Measurements from ENCODE around the gene STBD1.

The STBD1 gene

GRCh38 chr4:76313547-76313946, 7.0 kb downstream of the STBD1 start:
- Histone ChIP-seq H3K4me1 (ENCODE audit: control insufficient read depth in 5 of 5, insufficient read depth in 5 of 5, low read length in 5 of 5) (peaks cover 2 to 35% (median 16%) of the 10 kb centered on the region in 5 donors), H3K9me3 (ENCODE audit: control insufficient read depth in 5 of 5, low read length in 5 of 5) (peaks cover 0 to 4% (median 2%) of the 10 kb centered on the region in 5 donors), H3K27me3 (ENCODE audit: control insufficient read depth in 5 of 5, insufficient read depth in 4 of 5, low read length in 5 of 5) (no peaks in the 10 kb centered on the region), H3K4me3 (ENCODE audit: low read depth in 1 of 5, low read length in 5 of 5) (no peak overlapping the region), H3K9ac (ENCODE audit: low read length in 5 of 5) (no peak overlapping the region), H3K27ac (ENCODE audit: low read depth, low read length) (no peak overlapping the region), H3K36me3 (ENCODE audit: control insufficient read depth in 5 of 5, insufficient read depth in 5 of 5, low read length in 5 of 5) (peaks cover 4 to 16% (median 10%) of the 10 kb centered on the region in 5 donors)

GRCh38 chr4:76315267-76315918, 8.9 kb downstream of the STBD1 start:
- Histone ChIP-seq H3K27me3 (ENCODE audit: control insufficient read depth in 5 of 5, insufficient read depth in 4 of 5, low read length in 5 of 5) (no peaks in the 10 kb centered on the region), H3K9ac (ENCODE audit: low read length in 5 of 5) (no peak overlapping the region), H3K27ac (ENCODE audit: low read depth, low read length) (no peak overlapping the region), H3K36me3 (ENCODE audit: control insufficient read depth in 5 of 5, insufficient read depth in 5 of 5, low read length in 5 of 5) (peaks cover 0 to 5% (median 4%) of the 10 kb centered on the region in 5 donors), H3K4me3 (ENCODE audit: low read depth in 1 of 5, low read length in 5 of 5) (no peak overlapping the region), H3K9me3 (ENCODE audit: control insufficient read depth in 5 of 5, low read length in 5 of 5) (peaks cover 0 to 5% (median 4%) of the 10 kb centered on the region in 5 donors), H3K4me1 (ENCODE audit: control insufficient read depth in 5 of 5, insufficient read depth in 5 of 5, low read length in 5 of 5) (peaks cover 0 to 18% (median 4%) of the 10 kb centered on the region in 5 donors)

GRCh38 chr4:76316131-76316530, 9.6 kb downstream of the STBD1 start:
- no peak overlapping the region for H3K9ac ChIP-seq (ENCODE audit: low read length in 5 of 5)
- H3K4me3 ChIP-seq (ENCODE audit: low read depth in 1 of 5, low read length in 5 of 5): no peak overlapping the region
- peaks cover 0 to 8% (median 4%) of the 10 kb centered on the region in 5 donors for H3K9me3 ChIP-seq (ENCODE audit: control insufficient read depth in 5 of 5, low read length in 5 of 5)
- no peaks in the 10 kb centered on the region for H3K27me3 ChIP-seq (ENCODE audit: control insufficient read depth in 5 of 5, insufficient read depth in 4 of 5, low read length in 5 of 5)
- H3K27ac ChIP-seq (ENCODE audit: low read depth, low read length): no peak overlapping the region
- H3K4me1 ChIP-seq (ENCODE audit: control insufficient read depth in 5 of 5, insufficient read depth in 5 of 5, low read length in 5 of 5): peaks cover 0 to 13% (median 0%) of the 10 kb centered on the region in 5 donors
- H3K36me3 ChIP-seq (ENCODE audit: control insufficient read depth in 5 of 5, insufficient read depth in 5 of 5, low read length in 5 of 5): peaks cover 0 to under 1% (median 0%) of the 10 kb centered on the region in 5 donors

- Histone ChIP-seq H3K27me3 (ENCODE audit: control insufficient read depth in 5 of 5, insufficient read depth in 4 of 5, low read length in 5 of 5) (no peaks in the 10 kb centered on the region), H3K4me1 (ENCODE audit: control insufficient read depth in 5 of 5, insufficient read depth in 5 of 5, low read length in 5 of 5) (no peaks in the 10 kb centered on the region), H3K9me3 (ENCODE audit: control insufficient read depth in 5 of 5, low read length in 5 of 5) (peaks cover 10 to 23% (median 20%) of the 10 kb centered on the region in 5 donors), H3K27ac (ENCODE audit: low read depth, low read length) (no peak overlapping the region), H3K36me3 (ENCODE audit: control insufficient read depth in 5 of 5, insufficient read depth in 5 of 5, low read length in 5 of 5) (no peaks in the 10 kb centered on the region), H3K4me3 (ENCODE audit: low read depth in 1 of 5, low read length in 5 of 5) (no peak overlapping the region), H3K9ac (ENCODE audit: low read length in 5 of 5) (no peak overlapping the region)
Measured at GRCh38 chr4:76322236-76322635, 15.7 kb downstream of the STBD1 start.

GRCh38 chr4:76325072-76325471, 18.5 kb downstream of the STBD1 start:
- Histone ChIP-seq H3K4me1 (ENCODE audit: control insufficient read depth in 5 of 5, insufficient read depth in 5 of 5, low read length in 5 of 5) (no peaks in the 10 kb centered on the region), H3K27me3 (ENCODE audit: control insufficient read depth in 5 of 5, insufficient read depth in 4 of 5, low read length in 5 of 5) (no peaks in the 10 kb centered on the region), H3K9ac (ENCODE audit: low read length in 5 of 5) (no peak overlapping the region), H3K27ac (ENCODE audit: low read depth, low read length) (no peak overlapping the region), H3K36me3 (ENCODE audit: control insufficient read depth in 5 of 5, insufficient read depth in 5 of 5, low read length in 5 of 5) (no peaks in the 10 kb centered on the region), H3K9me3 (ENCODE audit: control insufficient read depth in 5 of 5, low read length in 5 of 5) (peaks cover 10 to 25% (median 20%) of the 10 kb centered on the region in 5 donors), H3K4me3 (ENCODE audit: low read depth in 1 of 5, low read length in 5 of 5) (no peak overlapping the region)

GRCh38 chr4:76326515-76326914, 20.0 kb downstream of the STBD1 start:
- no peaks in the 10 kb centered on the region for H3K36me3 ChIP-seq (ENCODE audit: control insufficient read depth in 5 of 5, insufficient read depth in 5 of 5, low read length in 5 of 5)
- H3K9me3 ChIP-seq (ENCODE audit: control insufficient read depth in 5 of 5, low read length in 5 of 5): peaks cover 10 to 22% (median 18%) of the 10 kb centered on the region in 5 donors
- H3K9ac ChIP-seq (ENCODE audit: low read length in 5 of 5): no peak overlapping the region
- H3K27me3 ChIP-seq (ENCODE audit: control insufficient read depth in 5 of 5, insufficient read depth in 4 of 5, low read length in 5 of 5): no peaks in the 10 kb centered on the region
- no peaks in the 10 kb centered on the region for H3K4me1 ChIP-seq (ENCODE audit: control insufficient read depth in 5 of 5, insufficient read depth in 5 of 5, low read length in 5 of 5)
- no peak overlapping the region for H3K27ac ChIP-seq (ENCODE audit: low read depth, low read length)
- H3K4me3 ChIP-seq (ENCODE audit: low read depth in 1 of 5, low read length in 5 of 5): no peak overlapping the region

GRCh38 chr4:76334885-76335284, 28.4 kb downstream of the STBD1 start:
- H3K27ac ChIP-seq (ENCODE audit: low read depth, low read length): no peak overlapping the region
- no peaks in the 10 kb centered on the region for H3K9me3 ChIP-seq (ENCODE audit: control insufficient read depth in 5 of 5, low read length in 5 of 5)
- H3K4me3 ChIP-seq (ENCODE audit: low read depth in 1 of 5, low read length in 5 of 5): no peak overlapping the region
- H3K9ac ChIP-seq (ENCODE audit: low read length in 5 of 5): no peak overlapping the region
- no peaks in the 10 kb centered on the region for H3K36me3 ChIP-seq (ENCODE audit: control insufficient read depth in 5 of 5, insufficient read depth in 5 of 5, low read length in 5 of 5)
- H3K4me1 ChIP-seq (ENCODE audit: control insufficient read depth in 5 of 5, insufficient read depth in 5 of 5, low read length in 5 of 5): no peaks in the 10 kb centered on the region
- no peaks in the 10 kb centered on the region for H3K27me3 ChIP-seq (ENCODE audit: control insufficient read depth in 5 of 5, insufficient read depth in 4 of 5, low read length in 5 of 5)

GRCh38 chr4:76339364-76339763, 32.8 kb downstream of the STBD1 start:
- H3K4me1 ChIP-seq (ENCODE audit: control insufficient read depth in 5 of 5, insufficient read depth in 5 of 5, low read length in 5 of 5): no peaks in the 10 kb centered on the region
- H3K27me3 ChIP-seq (ENCODE audit: control insufficient read depth in 5 of 5, insufficient read depth in 4 of 5, low read length in 5 of 5): no peaks in the 10 kb centered on the region
- H3K9ac ChIP-seq (ENCODE audit: low read length in 5 of 5): no peak overlapping the region
- no peaks in the 10 kb centered on the region for H3K36me3 ChIP-seq (ENCODE audit: control insufficient read depth in 5 of 5, insufficient read depth in 5 of 5, low read length in 5 of 5)
- no peak overlapping the region for H3K27ac ChIP-seq (ENCODE audit: low read depth, low read length)
- no peak overlapping the region for H3K4me3 ChIP-seq (ENCODE audit: low read depth in 1 of 5, low read length in 5 of 5)
- no peaks in the 10 kb centered on the region for H3K9me3 ChIP-seq (ENCODE audit: control insufficient read depth in 5 of 5, low read length in 5 of 5)

GRCh38 chr4:76341063-76341462, 34.5 kb downstream of the STBD1 start:
- no peaks in the 10 kb centered on the region for H3K27me3 ChIP-seq (ENCODE audit: control insufficient read depth in 5 of 5, insufficient read depth in 4 of 5, low read length in 5 of 5)
- H3K4me3 ChIP-seq (ENCODE audit: low read depth in 1 of 5, low read length in 5 of 5): no peak overlapping the region
- no peaks in the 10 kb centered on the region for H3K36me3 ChIP-seq (ENCODE audit: control insufficient read depth in 5 of 5, insufficient read depth in 5 of 5, low read length in 5 of 5)
- H3K9ac ChIP-seq (ENCODE audit: low read length in 5 of 5): no peak overlapping the region
- H3K27ac ChIP-seq (ENCODE audit: low read depth, low read length): no peak overlapping the region
- H3K9me3 ChIP-seq (ENCODE audit: control insufficient read depth in 5 of 5, low read length in 5 of 5): no peaks in the 10 kb centered on the region
- H3K4me1 ChIP-seq (ENCODE audit: control insufficient read depth in 5 of 5, insufficient read depth in 5 of 5, low read length in 5 of 5): no peaks in the 10 kb centered on the region

- Histone ChIP-seq H3K27ac (ENCODE audit: low read depth, low read length) (no peak overlapping the region), H3K36me3 (ENCODE audit: control insufficient read depth in 5 of 5, insufficient read depth in 5 of 5, low read length in 5 of 5) (no peaks in the 10 kb centered on the region), H3K27me3 (ENCODE audit: control insufficient read depth in 5 of 5, insufficient read depth in 4 of 5, low read length in 5 of 5) (no peaks in the 10 kb centered on the region), H3K9ac (ENCODE audit: low read length in 5 of 5) (no peak overlapping the region), H3K9me3 (ENCODE audit: control insufficient read depth in 5 of 5, low read length in 5 of 5) (no peaks in the 10 kb centered on the region), H3K4me3 (ENCODE audit: low read depth in 1 of 5, low read length in 5 of 5) (no peak overlapping the region), H3K4me1 (ENCODE audit: control insufficient read depth in 5 of 5, insufficient read depth in 5 of 5, low read length in 5 of 5) (no peaks in the 10 kb centered on the region)
Measured at GRCh38 chr4:76342191-76342590, 35.7 kb downstream of the STBD1 start.

Data from subcutaneous abdominal adipose tissue (tissue), 5 donors.